Suprapubic skin (tissue), 4 donors: ENCODE data around the gene DTNA.

ENCODE experiments used
- POLR2A ChIP-seq, 2 donors: fragments of 450-650 bp; IDR thresholded peaks; one replicate each; pipeline ENCODE4 v1.6.1; 2017; ENCODE audit warnings: antibody characterized with exemption in 2 of 2, mild to moderate bottlenecking in 2 of 2, moderate library complexity in 2 of 2
- POLR2AphosphoS5 ChIP-seq, 3 donors: sonication (generic); formaldehyde crosslinking; IDR thresholded peaks; one replicate each; pipeline ENCODE4 v1.6.1; 2017; ENCODE audit warnings: antibody characterized with exemption in 3 of 3
- TF ChIP-seq, protein P1 (sequence below), 2 donors: fragments of 200-600 bp in 1 of 2; fragments of 450-650 bp in 1 of 2; sonication (generic) in 1 of 2; IDR thresholded peaks; one replicate each; pipeline ENCODE4 v1.5.1; 2016 to 2019; ENCODE audit warnings: antibody characterized with exemption in 2 of 2, mild to moderate bottlenecking in 1 of 2, moderate library complexity in 1 of 2

DNA sequence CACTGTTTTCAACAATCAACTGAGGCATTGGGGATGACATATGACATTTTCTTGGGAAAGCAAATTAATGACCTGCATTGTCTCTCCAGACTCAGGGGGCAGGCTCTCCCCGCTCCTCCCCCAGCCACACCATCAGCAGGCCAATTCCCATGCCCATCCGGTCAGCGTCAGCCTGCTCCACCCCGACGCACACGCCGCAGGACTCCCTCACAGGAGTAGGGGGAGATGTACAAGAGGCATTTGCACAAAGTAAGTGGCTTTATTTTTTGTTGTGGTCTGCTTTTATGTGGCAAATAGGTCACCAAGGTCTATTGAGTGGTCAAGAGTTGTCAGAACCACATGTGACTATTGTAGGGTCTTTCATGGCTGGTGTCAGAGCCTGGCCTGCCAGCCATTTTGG lies 165.1 kb downstream of the DTNA start:
- TF ChIP-seq, protein P1, sequence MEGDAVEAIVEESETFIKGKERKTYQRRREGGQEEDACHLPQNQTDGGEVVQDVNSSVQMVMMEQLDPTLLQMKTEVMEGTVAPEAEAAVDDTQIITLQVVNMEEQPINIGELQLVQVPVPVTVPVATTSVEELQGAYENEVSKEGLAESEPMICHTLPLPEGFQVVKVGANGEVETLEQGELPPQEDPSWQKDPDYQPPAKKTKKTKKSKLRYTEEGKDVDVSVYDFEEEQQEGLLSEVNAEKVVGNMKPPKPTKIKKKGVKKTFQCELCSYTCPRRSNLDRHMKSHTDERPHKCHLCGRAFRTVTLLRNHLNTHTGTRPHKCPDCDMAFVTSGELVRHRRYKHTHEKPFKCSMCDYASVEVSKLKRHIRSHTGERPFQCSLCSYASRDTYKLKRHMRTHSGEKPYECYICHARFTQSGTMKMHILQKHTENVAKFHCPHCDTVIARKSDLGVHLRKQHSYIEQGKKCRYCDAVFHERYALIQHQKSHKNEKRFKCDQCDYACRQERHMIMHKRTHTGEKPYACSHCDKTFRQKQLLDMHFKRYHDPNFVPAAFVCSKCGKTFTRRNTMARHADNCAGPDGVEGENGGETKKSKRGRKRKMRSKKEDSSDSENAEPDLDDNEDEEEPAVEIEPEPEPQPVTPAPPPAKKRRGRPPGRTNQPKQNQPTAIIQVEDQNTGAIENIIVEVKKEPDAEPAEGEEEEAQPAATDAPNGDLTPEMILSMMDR (IDR thresholded peaks at IDR 0.05), result no peak
- TF ChIP-seq POLR2A (IDR thresholded peaks at IDR 0.05), result no peak
- no peak for TF ChIP-seq POLR2AphosphoS5 (IDR thresholded peaks at IDR 0.05)
